HL-60/S4 treated with retinoic acid at 250 ng/mL for 4 days and 3 days (cell line): ENCODE results near the gene MXD4.

Experiments used
- in situ Hi-C: fragments of 300-500 bp; cut with MboI; formaldehyde crosslinking; loops from 2 replicates; pipeline ENCODE4 v1.7.0; 2022; ENCODE audit warnings: low sequenced_read_pairs

The MXD4 gene

GRCh38 chr4:2264481-2265041 is 2.7 kb upstream of the MXD4 start:
- in situ Hi-C loops: no loop called here

DNA sequence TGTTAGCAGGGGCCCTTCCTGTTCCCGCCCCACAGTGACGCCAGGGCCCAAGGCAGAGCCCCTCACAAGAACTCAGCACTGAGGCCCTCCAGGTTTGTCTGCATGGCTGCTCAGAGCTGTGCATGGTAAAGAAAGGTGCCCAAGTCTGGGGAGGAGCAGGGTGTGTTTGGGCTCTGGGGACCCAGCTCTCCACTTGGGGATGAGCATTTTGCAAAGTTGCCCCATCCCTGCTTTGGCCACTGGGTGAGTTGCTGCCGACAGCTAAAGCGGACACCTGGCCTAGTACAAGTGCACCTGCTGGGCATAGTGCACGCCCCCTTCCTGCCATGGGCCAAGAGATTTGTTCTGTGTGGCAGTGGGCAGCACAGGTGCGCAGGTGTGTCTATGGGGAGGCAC is 2.0 kb upstream of the MXD4 start:
- in situ Hi-C loops: no loop called here

DNA sequence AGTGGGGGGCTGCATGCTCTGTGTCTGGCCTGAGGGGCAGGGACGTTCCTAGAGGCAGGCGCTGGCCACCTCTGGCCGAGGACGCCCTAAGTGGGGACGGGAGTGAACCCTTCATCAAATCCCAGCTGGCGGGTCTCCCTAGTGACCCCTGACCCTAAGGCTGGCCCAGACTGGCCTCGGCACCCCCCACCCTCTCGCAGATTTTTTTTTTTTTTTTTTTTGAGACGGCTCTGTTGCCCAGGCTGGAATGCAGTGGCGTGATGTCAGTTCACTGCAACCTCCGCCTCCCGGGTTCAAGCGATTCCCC is 988 bp upstream of the MXD4 start:
- in situ Hi-C loops: no loop called here

DNA sequence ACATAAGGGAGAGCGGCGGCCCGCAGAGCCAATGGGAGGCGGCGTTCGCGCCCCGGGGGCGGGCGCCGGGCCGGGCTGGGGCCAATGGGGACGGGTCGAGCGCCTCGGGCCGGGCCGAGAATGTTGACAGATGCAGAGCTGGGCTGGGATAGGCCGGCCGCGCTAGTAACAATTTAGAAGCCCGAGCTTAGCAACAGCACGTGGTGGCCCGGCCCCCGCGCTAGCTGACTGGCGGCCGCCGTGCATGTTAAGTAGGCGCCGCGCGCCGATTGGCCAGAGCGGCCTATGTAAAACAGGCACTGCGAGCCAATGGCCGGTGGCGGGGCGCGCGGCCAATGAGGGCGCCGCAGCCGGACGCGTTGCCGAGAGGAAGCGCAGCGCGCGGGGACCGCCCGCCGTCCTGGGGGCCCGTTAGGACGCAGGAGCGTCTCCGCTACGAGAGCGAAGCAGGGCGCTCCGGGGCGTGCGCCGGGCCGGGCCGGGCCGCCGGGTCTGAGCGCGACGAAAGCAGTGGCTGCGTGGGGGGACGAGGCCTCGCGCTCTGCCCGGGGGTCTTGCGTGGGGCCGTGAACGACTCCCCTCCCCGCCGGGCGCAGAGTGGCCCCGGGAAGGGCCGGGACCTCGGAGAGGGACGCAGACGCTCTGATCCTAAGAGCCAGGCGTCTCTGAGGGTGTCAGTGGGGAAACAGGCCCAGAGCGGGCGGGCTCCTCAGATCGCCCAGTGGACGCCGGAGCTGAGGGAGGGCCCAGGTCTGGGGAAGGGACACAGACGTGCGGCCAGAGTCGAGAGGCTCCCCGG is 435 bp upstream of the MXD4 start:
- in situ Hi-C loops: no loop called here

- in situ Hi-C loops: no loop called here
Observed at GRCh38 chr4:2261110-2261852, 628 bp downstream of the MXD4 start.

DNA sequence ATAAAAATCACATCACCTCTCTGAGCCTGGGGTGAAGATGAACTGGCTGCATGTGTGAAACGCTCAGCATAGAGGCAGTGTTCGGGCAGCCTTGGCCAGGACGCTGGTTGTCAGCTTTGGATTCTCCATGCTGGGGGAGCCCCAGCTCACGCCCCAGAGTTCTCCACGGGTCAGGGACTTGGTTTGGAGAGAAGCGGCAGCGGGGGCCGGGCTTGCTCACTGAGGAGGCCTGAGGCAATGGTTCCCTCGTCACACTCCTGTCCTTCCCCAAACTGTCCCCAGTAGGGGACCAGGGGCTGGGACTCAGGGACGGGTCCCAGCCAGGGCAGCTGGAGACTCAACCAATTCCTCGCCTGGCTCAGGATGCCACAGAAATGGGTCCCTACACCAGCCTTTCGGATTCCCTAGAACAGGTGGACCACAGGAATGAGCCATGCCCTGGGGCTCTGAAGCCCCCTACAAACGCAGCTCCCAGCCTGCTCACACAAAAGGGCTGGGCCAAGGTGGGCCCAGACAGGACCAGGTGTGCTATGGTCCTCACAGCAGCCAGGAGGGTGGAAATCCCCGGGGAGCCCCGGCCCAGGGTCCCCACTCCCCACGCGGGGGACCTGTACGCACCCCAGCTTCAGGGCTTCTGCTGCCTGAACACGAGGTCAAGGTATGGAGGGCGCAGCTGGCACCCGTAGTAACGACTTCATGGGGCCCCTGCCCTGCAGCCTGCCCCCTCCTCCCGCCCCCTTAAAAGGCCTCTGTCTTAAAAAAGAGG is 1.4 kb downstream of the MXD4 start:
- in situ Hi-C loops: no loop called here

- in situ Hi-C loops: no loop called here
Observed at GRCh38 chr4:2259541-2260343, 2.2 kb downstream of the MXD4 start.

DNA sequence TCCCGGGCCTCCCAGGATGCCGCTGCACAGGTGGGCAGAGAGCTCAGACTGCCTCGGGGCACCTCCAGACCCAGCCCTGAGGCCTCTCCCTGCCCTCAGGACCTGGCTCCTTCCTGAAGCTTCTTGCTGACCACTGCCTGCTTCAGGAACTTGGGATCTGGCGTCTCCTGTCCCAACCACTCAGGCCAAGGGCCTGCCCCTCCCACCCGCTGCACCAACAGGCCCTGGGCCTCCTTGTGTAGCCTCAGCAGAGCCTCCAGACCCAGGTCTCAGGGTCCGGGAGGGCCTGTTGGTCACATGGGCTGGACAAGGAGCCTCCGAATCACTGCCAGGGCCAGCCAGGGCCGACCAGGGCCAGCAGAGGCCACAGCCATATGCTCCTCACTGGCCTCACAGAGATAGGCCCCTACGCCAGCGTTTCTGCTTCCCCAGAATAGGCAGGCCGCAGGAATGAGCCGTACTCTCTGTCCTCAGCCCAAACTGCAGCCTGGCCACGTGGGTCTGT is 2.8 kb downstream of the MXD4 start:
- in situ Hi-C loops: no loop called here

GRCh38 chr4:2258091-2259035 is 3.5 kb downstream of the MXD4 start:
- in situ Hi-C loops: no loop called here

GRCh38 chr4:2257361-2258081 is 4.4 kb downstream of the MXD4 start:
- in situ Hi-C loops: no loop called here

- in situ Hi-C loops: no loop called here
Observed at GRCh38 chr4:2256781-2257191, 5.1 kb downstream of the MXD4 start.

DNA sequence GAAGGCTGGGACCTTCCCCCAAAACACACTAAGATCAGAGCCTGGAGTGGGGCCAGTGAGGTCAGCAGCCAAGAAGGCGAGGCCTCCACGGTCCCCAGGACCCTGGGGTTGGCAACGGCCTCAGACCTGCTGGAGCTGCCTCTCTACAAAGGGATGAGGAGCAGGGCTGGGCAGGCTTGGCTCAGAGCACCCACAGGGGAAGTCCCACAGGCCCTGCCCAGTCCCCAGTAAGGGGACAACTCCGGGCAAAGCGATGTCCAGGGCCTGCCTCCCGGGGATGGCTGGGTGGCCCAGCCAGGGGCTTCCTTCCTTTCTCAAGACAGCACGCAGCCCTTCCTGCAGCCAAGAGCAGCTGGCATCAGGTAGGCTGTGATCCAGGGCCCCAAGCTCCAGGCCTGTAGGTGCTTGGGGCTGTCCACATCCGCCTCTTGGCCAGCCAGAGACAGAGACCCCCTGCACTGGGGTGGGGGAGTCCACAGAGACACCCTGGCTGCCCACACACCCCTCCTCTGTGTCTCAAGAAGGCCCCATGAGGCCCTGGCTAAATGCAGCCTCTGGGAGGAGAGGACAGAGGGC is 5.7 kb downstream of the MXD4 start:
- in situ Hi-C loops: no loop called here

DNA sequence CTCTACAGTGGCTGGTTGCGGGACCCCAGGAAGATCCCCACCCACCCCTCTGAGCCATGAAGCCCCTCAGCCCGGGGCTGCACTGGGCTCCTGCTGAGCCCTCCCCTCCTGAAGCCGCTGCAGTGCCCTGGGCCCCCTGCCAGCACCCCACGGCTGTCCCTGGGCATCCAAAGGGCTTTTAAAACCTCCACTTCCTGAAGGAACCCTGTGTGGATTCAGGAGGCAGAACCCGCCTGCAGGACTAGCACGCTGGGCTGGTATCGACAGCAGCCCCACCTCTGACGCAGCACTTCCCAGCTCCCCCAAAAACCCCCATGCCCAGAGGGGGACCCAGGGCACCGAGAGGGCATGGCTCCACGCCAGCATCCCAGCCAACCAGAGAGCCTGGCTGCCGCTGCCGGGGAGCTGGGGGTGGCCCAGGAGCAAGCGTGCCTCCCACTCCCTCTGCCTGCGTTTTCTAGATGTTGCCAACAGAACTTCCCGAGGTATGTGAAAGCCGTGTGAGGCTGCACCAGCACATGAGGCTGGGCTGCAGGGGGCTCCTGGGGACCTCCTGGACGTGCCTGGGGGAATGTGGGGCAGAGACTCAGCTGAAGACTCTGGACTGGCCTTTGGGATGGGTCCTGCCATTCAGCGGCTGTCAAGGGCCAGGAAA is 6.3 kb downstream of the MXD4 start:
- in situ Hi-C loops: no loop called here

DNA sequence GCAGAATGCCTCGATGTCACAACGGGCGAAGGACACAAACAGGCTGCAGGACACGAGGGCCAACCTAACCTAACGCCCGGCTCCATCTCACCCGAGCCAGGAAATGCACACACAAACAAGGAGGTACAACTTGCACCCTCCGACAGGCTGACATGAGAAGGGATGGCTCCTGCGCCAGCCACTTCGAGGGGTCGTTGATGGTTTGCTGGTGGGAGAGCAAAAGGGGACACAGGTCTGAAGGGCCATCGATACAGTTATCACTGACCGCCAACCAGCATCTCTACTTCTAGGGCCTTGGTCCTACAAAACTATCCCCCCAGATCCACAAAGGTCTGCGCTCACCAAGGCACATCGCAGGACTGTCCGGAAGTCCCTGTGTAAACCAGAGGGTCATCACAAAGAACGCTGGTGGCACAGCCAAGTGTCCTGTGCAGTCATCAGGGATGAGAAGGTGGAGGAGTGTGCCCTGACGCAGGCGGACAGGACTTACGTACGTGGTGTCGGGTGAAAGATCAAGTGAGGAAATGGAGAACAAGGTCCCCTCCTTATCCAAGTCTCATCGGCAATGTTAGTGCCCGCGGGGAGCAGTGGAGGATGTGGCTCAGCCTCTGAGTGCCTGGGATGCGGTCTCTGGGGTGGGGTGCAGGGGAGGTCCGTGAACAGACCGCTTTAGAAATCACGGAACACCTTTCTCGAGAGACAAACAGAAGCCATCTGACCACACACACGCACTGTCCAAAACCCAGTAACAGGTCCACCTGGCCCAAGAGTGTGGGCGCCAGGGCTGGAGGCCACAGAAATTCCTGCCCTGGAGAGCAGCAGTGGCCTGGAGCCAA is 7.0 kb downstream of the MXD4 start:
- in situ Hi-C loops: no loop called here

GRCh38 chr4:2253160-2254084 is 8.5 kb downstream of the MXD4 start:
- in situ Hi-C loops: no loop called here

GRCh38 chr4:2252530-2253091 is 9.3 kb downstream of the MXD4 start:
- in situ Hi-C loops: no loop called here
